IMR-90 (cell line): ENCODE measurements around the gene CANT1. TPM values are rescaled to one million over a fixed set of nuclear protein-coding genes. Genes with fewer than 3 reads are reported as not detected.

Experiments used
- ATAC-seq: fragments of 200-7000 bp; cut with Tn5 transposase; 2 replicates; pipeline ENCODE4 v1.9.1; 2020; ENCODE audit warnings: low read depth, mild to moderate bottlenecking, moderate library complexity
- BruUV-seq: library from RNA; stranded (reverse); fragments of 400-500 nt; replicated peaks from 2 replicates; lab custom pipeline; 2021; lab: Mats Ljungman, UMichigan
- CTCF ChIA-PET: fragments of 300-600 bp; formaldehyde crosslinking; extraction: SDS; loops from one replicate; lab custom pipeline; 2021; ENCODE audit warnings: antibody characterized with exemption; lab: Yijun Ruan, JAX
- POLR2A ChIA-PET: fragments of 300-600 bp; sonication (Branson Sonifier 250); formaldehyde crosslinking; loops from one replicate; lab custom pipeline; 2022; ENCODE audit warnings: antibody characterized with exemption; ENCODE audit not compliant: unreplicated experiment; lab: Charles Lee
- DNase-seq: peaks from one replicate; pipeline ENCODE4 v3.0.0; 2013
- H2AFZ ChIP-seq: replicated peaks from 2 replicates; pipeline ENCODE3; 2013; ENCODE audit warnings: low read length, mild to moderate bottlenecking; ENCODE audit not compliant: poor library complexity
- H2AK5ac ChIP-seq: 2 replicates; pipeline ENCODE4 v1.6.1; 2013; ENCODE audit warnings: low read depth, low read length, inconsistent platforms
- H2AK9ac ChIP-seq: replicated peaks from 2 replicates; pipeline ENCODE3; 2013; ENCODE audit warnings: mild to moderate bottlenecking, low read depth, low read length, moderate library complexity; ENCODE audit not compliant: poor library complexity
- H2BK120ac ChIP-seq: 2 replicates; pipeline ENCODE4 v1.6.1; 2013; ENCODE audit warnings: low read depth, low read length, inconsistent platforms
- H2BK15ac ChIP-seq: 3 replicates; pipeline ENCODE4 v1.6.1; 2013; ENCODE audit warnings: low read depth, low read length, inconsistent platforms
- H2BK20ac ChIP-seq: 2 replicates; pipeline ENCODE4 v1.6.1; 2013; ENCODE audit warnings: low read depth, mild to moderate bottlenecking, inconsistent platforms, low read length, moderate library complexity
- H2BK5ac ChIP-seq: 2 replicates; pipeline ENCODE4 v1.6.1; 2013; ENCODE audit warnings: mild to moderate bottlenecking, low read depth, low read length, inconsistent platforms; ENCODE audit not compliant: poor library complexity, severe bottlenecking
- H3K14ac ChIP-seq: replicated peaks from 2 replicates; pipeline ENCODE4 v1.6.1; 2013; ENCODE audit warnings: low read depth, low read length, inconsistent platforms
- H3K18ac ChIP-seq: 2 replicates; pipeline ENCODE4 v1.6.1; 2013; ENCODE audit warnings: low read depth, low read length, control low read depth
- H3K23ac ChIP-seq: 2 replicates; pipeline ENCODE4 v1.6.1; 2013; ENCODE audit warnings: low read depth, low read length, inconsistent platforms
- H3K27ac ChIP-seq: 2 replicates; pipeline ENCODE4 v1.5.1; 2013; ENCODE audit warnings: mild to moderate bottlenecking, control low read depth, low read length; ENCODE audit not compliant: insufficient read depth
- H3K27me3 ChIP-seq: 2 replicates; pipeline ENCODE4 v1.6.1; 2013; ENCODE audit warnings: low read length; ENCODE audit not compliant: control insufficient read depth, insufficient read depth
- H3K36me3 ChIP-seq: 2 replicates; pipeline ENCODE4 v1.6.1; 2013; ENCODE audit warnings: low read length, mixed read lengths; ENCODE audit not compliant: control insufficient read depth, insufficient read depth
- H3K4ac ChIP-seq: 2 replicates; pipeline ENCODE4 v1.6.1; 2013; ENCODE audit warnings: low read depth, low read length, inconsistent platforms
- H3K4me1 ChIP-seq: 2 replicates; pipeline ENCODE4 v1.6.1; 2013; ENCODE audit warnings: low read length, mixed read lengths; ENCODE audit not compliant: control insufficient read depth, insufficient read depth
- H3K4me2 ChIP-seq: 2 replicates; pipeline ENCODE4 v1.6.1; 2013; ENCODE audit warnings: low read depth, mild to moderate bottlenecking, control low read depth, low read length, moderate library complexity
- H3K4me3 ChIP-seq: 2 replicates; pipeline ENCODE4 v1.5.1; 2013; ENCODE audit warnings: low read depth, mild to moderate bottlenecking, control low read depth, low read length, moderate library complexity; ENCODE audit not compliant: insufficient read depth
- H3K56ac ChIP-seq: 2 replicates; pipeline ENCODE4 v1.6.1; 2013; ENCODE audit warnings: low read length, inconsistent platforms; ENCODE audit not compliant: insufficient read depth; ENCODE audit errors: extremely low read depth
- H3K79me1 ChIP-seq, 2 experiments: 2 replicates each; pipeline ENCODE4 v1.6.1; 2013; ENCODE audit warnings: low read length in 2 of 2, inconsistent platforms in 1 of 2, low read depth in 1 of 2
- H3K9ac ChIP-seq: 2 replicates; pipeline ENCODE4 v1.6.1; 2013; ENCODE audit warnings: low read depth, low read length, control low read depth
- H3K9me1 ChIP-seq: 2 replicates; pipeline ENCODE4 v1.6.1; 2013; ENCODE audit warnings: low read length, inconsistent platforms; ENCODE audit not compliant: insufficient read depth
- H3K9me3 ChIP-seq: 2 replicates; pipeline ENCODE4 v1.6.1; 2013; ENCODE audit warnings: low read length; ENCODE audit not compliant: control insufficient read depth, insufficient read depth
- H4K20me1 ChIP-seq: 2 replicates; pipeline ENCODE4 v1.6.1; 2013; ENCODE audit warnings: low read length, inconsistent platforms; ENCODE audit not compliant: insufficient read depth
- H4K5ac ChIP-seq: 2 replicates; pipeline ENCODE4 v1.6.1; 2013; ENCODE audit warnings: mild to moderate bottlenecking, low read depth, low read length, control low read depth
- H4K8ac ChIP-seq, 2 experiments: 2 replicates each; pipeline ENCODE4 v1.6.1; 2013; ENCODE audit warnings: low read depth in 2 of 2, low read length in 2 of 2, control low read depth in 1 of 2, inconsistent platforms in 1 of 2
- H4K91ac ChIP-seq: 2 replicates; pipeline ENCODE4 v1.6.1; 2013; ENCODE audit warnings: low read depth, low read length, inconsistent platforms; ENCODE audit not compliant: insufficient read depth
- CEBPB ChIP-seq: IDR thresholded peaks from 2 replicates; pipeline ENCODE4 v1.6.1; 2012; ENCODE audit warnings: low read depth, low read length, improper control_type of control experiment
- NFE2L2 ChIP-seq: fragments of 150-350 bp; IDR thresholded peaks from 2 replicates; pipeline ENCODE4 v1.6.1; 2016; ENCODE audit warnings: low read depth, mild to moderate bottlenecking, low read length
- RFX5 ChIP-seq: IDR thresholded peaks from 2 replicates; pipeline ENCODE4 v1.8.0; 2012; ENCODE audit warnings: low read depth, mild to moderate bottlenecking, low read length, moderate library complexity
- WGBS, 2 experiments: methylation state at CpG; one replicate each; pipeline versions ENCODE4 v1.1.5 to v1.1.7; 2013; ENCODE audit warnings: missing lambda C conversion rate in 2 of 2; ENCODE audit not compliant: insufficient read length in 1 of 2; ENCODE audit errors: extremely low coverage in 2 of 2; 5-methylcytosine and 5-hydroxymethylcytosine counted together
- dilution Hi-C: fragments of 300-500 bp; cut with HindIII; formaldehyde crosslinking; loops from one replicate; pipeline ENCODE4 v1.14.3; 2018; ENCODE audit warnings: low sequenced_read_pairs; ENCODE audit not compliant: unreplicated experiment
- in situ Hi-C: fragments of 300-500 bp; cut with MboI; formaldehyde crosslinking; loops from 3 replicates; pipeline ENCODE4 v1.14.3; 2019; ENCODE audit warnings: low sequenced_read_pairs, inconsistent platforms, mixed read lengths
- intact Hi-C: fragments of 100-400 bp; cut with micrococcal nuclease; formaldehyde crosslinking; loops from 2 replicates; pipeline ENCODE4 v1.10.0; 2022
- polyA plus RNA-seq, 3 experiments: library from polyadenylated mRNA; depleted of rRNA; stranded (reverse); fragments of >200 nt; gene quantifications; 2 replicates each; pipeline ENCODE4 v1.2.3, GENCODE V29; 2012; ENCODE audit warnings: low replicate concordance in 1 of 3
- total RNA-seq: library from RNA; depleted of rRNA; stranded (reverse); fragments of >200 nt; gene quantifications from 2 replicates; pipeline ENCODE4 v1.2.3, GENCODE V29; 2012
- TF ChIP-seq, protein P1 (sequence below): fragments of 150-350 bp; IDR thresholded peaks from 2 replicates; pipeline ENCODE4 v1.6.1; 2017; ENCODE audit warnings: mild to moderate bottlenecking, antibody characterized with exemption, low read length, low read depth

Gene CANT1
- total and polyA plus RNA-seq, 2 of the 4 experiments (the other 2 are of a cell fraction), result 51.8 to 73.4 TPM

DNA sequence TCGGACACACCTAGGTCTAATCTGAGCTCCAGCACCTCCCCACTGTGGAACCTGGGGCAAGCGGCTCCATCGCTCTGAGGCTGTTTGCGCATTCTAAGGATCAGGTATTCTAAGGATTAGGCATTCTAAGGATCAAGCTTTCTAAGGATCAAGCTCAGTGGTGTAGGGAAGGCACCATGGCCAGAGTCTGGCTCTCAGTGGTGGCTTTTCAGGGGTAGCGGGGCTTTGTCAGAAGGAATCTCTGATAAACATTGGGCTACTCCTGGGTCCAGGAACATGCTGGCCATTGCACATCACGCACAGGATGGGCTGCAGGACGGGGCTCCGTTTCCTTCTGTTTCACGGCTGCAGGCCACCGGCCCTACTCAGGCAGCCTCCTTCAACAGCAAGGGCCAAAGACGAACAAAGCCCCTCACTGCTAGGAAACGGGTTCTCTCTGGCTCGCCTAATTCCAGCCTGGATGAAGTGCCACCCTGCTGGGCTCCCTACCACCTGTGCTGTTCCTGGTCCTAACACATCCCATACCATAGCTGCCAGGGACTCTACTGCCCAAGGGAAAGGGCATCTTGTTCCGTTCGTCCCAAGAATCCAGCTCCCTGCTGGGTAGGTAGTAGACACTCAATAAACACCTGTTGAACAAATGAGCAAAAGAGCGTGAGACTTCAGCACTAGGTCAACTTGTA is 19.9 kb upstream of the CANT1 start:
- H3K9ac ChIP-seq, result no peak overlapping the region
- no peak overlapping the region for H4K5ac ChIP-seq
- in situ Hi-C loops (no loop called here), dilution Hi-C loops (no loop called here), intact Hi-C loops (no loop called here)
- TF ChIP-seq NFE2L2 (no peak), CEBPB (no peak), RFX5 (no peak)
- TF ChIP-seq, protein P1, sequence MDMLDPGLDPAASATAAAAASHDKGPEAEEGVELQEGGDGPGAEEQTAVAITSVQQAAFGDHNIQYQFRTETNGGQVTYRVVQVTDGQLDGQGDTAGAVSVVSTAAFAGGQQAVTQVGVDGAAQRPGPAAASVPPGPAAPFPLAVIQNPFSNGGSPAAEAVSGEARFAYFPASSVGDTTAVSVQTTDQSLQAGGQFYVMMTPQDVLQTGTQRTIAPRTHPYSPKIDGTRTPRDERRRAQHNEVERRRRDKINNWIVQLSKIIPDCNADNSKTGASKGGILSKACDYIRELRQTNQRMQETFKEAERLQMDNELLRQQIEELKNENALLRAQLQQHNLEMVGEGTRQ, result no peak
- H3K27me3 ChIP-seq, result no peaks in the 10 kb centered on the region
- H3K27ac ChIP-seq, result no peak overlapping the region
- no peak overlapping the region for H2BK20ac ChIP-seq
- ChIA-PET POLR2A (interaction anchor here (0.6 kb wide), 1 partner anchor 20 kb away, joined by 9 read pairs; the partner anchor contains the start of gene CANT1), CTCF (no interaction called here)
- H2BK120ac ChIP-seq, result no peak overlapping the region
- no peak overlapping the region for H3K4ac ChIP-seq
- no peak overlapping the region for H3K56ac ChIP-seq
- H2AK9ac ChIP-seq, result no peak overlapping the region
- H3K14ac ChIP-seq, result no peak overlapping the region
- H4K8ac ChIP-seq, result no peak overlapping the region
- no TSS peak for BruUV-seq
- 100% methylated on average over 1 of the region's 16 CpGs; no CpG with 5 or more reads in 1 of the 2 experiments for WGBS, 2 experiments
- H3K36me3 ChIP-seq, result no peaks in the 10 kb centered on the region
- no peak overlapping the region for H2AFZ ChIP-seq
- no peak overlapping the region for H3K4me2 ChIP-seq
- H2BK5ac ChIP-seq, result no peak overlapping the region
- no peaks in the 10 kb centered on the region for H3K9me3 ChIP-seq
- no peak overlapping the region for H3K23ac ChIP-seq
- H2BK15ac ChIP-seq, result no peak overlapping the region
- peaks cover 7 to 31% of the 10 kb centered on the region in 2 experiments; a peak in 2 of 4 replicates for H3K79me1 ChIP-seq
- no peak overlapping the region for H3K4me3 ChIP-seq
- no peak for DNase-seq
- peaks cover 29% of the 10 kb centered on the region for H3K4me1 ChIP-seq
- no peak overlapping the region for H3K18ac ChIP-seq
- H4K91ac ChIP-seq, result no peak overlapping the region
- no peak for ATAC-seq
- H3K9me1 ChIP-seq, result peaks cover 28% of the 10 kb centered on the region
- H4K20me1 ChIP-seq, result no peaks in the 10 kb centered on the region
- peak overlapping the region; percentile 45 for H2AK5ac ChIP-seq
